ENCODE results near the gene TRIM45. TPM values are rescaled to one million over a fixed set of nuclear protein-coding genes. Genes with fewer than 3 reads are reported as not detected.

TRIM45 gene
- total RNA-seq, 1 experiment from 2014 or later: 3.2 TPM

DNA sequence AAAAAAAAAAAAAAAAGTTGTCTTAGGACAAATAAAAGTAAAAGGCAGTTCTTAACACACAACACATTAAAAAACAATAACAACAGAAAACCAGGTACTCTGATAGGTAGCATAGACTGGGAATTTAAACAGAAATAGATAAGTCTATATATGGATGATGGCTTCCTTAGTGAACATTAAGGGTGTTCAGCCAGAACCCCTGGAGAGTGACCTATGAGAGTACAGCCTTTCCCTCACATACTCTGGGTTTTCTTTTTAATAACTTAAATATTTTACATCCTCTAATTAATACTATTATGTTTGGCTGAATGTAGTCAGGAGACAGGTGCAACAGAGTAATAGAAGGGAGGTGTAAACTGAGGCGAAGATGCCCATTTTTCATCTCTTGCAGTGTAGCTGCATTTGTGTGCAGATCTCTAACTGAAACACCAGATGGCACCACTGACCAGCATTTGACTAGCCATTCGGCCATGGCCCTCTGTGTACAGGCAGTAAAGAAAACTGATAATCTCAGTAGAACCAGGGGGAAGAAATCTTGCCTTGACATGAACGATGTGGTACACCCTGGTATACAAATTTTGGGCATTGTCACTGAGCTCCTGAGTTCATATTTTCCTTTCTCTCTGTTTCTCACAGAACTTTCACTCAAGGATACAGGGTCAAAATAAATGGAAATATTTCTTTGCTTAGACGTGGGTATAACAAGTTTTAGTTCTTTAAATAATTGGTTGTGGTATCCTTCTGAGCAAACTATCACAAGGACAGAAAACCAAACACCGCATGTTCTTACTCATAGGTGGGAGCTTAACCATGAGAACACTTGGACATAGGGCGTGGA is 53.8 kb downstream of the TRIM45 start:
- TF ChIP-seq EZH2 (IDR thresholded peaks at IDR 0.05; ENCODE audit: borderline replicate concordance, low read depth, low read length, poor library complexity, severe bottlenecking): no peak
- TF ChIP-seq, protein P1, sequence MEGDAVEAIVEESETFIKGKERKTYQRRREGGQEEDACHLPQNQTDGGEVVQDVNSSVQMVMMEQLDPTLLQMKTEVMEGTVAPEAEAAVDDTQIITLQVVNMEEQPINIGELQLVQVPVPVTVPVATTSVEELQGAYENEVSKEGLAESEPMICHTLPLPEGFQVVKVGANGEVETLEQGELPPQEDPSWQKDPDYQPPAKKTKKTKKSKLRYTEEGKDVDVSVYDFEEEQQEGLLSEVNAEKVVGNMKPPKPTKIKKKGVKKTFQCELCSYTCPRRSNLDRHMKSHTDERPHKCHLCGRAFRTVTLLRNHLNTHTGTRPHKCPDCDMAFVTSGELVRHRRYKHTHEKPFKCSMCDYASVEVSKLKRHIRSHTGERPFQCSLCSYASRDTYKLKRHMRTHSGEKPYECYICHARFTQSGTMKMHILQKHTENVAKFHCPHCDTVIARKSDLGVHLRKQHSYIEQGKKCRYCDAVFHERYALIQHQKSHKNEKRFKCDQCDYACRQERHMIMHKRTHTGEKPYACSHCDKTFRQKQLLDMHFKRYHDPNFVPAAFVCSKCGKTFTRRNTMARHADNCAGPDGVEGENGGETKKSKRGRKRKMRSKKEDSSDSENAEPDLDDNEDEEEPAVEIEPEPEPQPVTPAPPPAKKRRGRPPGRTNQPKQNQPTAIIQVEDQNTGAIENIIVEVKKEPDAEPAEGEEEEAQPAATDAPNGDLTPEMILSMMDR (conservative IDR thresholded peaks at IDR 0.05; ENCODE audit: low read depth, low read length): peak; percentile 74
- BruUV-seq (replicated peaks): no TSS peak
- CTCF ChIA-PET: interaction anchor here (0.6 to 1.4 kb wide), 4 partner anchors 25 to 217 kb away, joined by 5 to 16 read pairs (median 12); no protein-coding TSS in a partner anchor
- peak; percentile 60 for DNase-seq (ENCODE audit: low spot score)
- H3K4me1 ChIP-seq (ENCODE audit: insufficient read depth, low read length, poor library complexity, severe bottlenecking): no peaks in the 10 kb centered on the region
- H3K36me3 ChIP-seq (ENCODE audit: insufficient read depth, low read length, poor library complexity, severe bottlenecking): peaks cover 17% of the 10 kb centered on the region
- H3K4me3 ChIP-seq (ENCODE audit: low read depth, low read length, poor library complexity, severe bottlenecking): no peak overlapping the region
- no peak overlapping the region for H3K27ac ChIP-seq (ENCODE audit: low read depth, low read length, poor library complexity, severe bottlenecking)
- no peaks in the 10 kb centered on the region for H3K27me3 ChIP-seq (replicated peaks; ENCODE audit: insufficient read depth, low read depth, low read length, poor library complexity)
- POLR2A ChIA-PET (ENCODE audit: low non-redundant PET): no interaction called here
- intact Hi-C loops (cut with micrococcal nuclease; ENCODE audit: unreplicated experiment): loop anchor here (2.0 to 5.0 kb wide), 2 partner anchors 55 to 217 kb away; partner anchors contain the start of gene TRIM45
- H3K9me3 ChIP-seq (ENCODE audit: low read depth, low read length, poor library complexity, severe bottlenecking): no peaks in the 10 kb centered on the region

DNA sequence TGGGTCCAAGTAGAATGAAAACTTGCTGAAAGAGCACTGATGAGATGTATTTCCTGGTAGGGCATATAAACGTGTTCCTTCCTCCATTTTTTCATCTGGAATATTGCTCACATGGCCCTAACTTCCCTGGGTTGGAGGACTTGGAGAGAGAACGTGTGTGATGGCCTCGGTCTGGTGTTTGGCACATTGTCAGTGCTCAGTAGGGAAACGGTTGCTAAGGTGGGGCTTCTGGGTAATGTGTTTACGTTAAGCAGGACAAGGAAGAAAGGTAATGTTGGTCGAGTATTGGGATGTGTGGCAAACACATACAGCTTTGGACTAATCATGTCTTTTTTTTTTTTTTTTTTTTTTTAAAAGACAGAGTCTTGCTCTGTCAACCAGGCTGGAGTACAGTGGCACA is 55.2 kb downstream of the TRIM45 start:
- no peaks in the 10 kb centered on the region for H3K27me3 ChIP-seq (replicated peaks; ENCODE audit: insufficient read depth, low read depth, low read length, poor library complexity)
- intact Hi-C loops (cut with micrococcal nuclease; ENCODE audit: unreplicated experiment): loop anchor here (5.0 kb wide), 1 partner anchor 56 kb away; the partner anchor contains the start of gene TRIM45
- H3K9me3 ChIP-seq (ENCODE audit: low read depth, low read length, poor library complexity, severe bottlenecking): no peaks in the 10 kb centered on the region
- ChIA-PET POLR2A (ENCODE audit: low non-redundant PET) (no interaction called here), CTCF (interaction anchor here (0.6 to 0.7 kb wide), 2 partner anchors 111 to 484 kb away, joined by 7 read pairs; no protein-coding TSS in a partner anchor)
- peaks cover 23% of the 10 kb centered on the region for H3K36me3 ChIP-seq (ENCODE audit: insufficient read depth, low read length, poor library complexity, severe bottlenecking)
- H3K4me1 ChIP-seq (ENCODE audit: insufficient read depth, low read length, poor library complexity, severe bottlenecking): peaks cover 6% of the 10 kb centered on the region
- DNase-seq (ENCODE audit: low spot score): no peak
- TF ChIP-seq, protein P1 (conservative IDR thresholded peaks at IDR 0.05; ENCODE audit: low read depth, low read length): no peak
- TF ChIP-seq EZH2 (IDR thresholded peaks at IDR 0.05; ENCODE audit: borderline replicate concordance, low read depth, low read length, poor library complexity, severe bottlenecking): no peak
- BruUV-seq (replicated peaks): no TSS peak
- H3K27ac ChIP-seq (ENCODE audit: low read depth, low read length, poor library complexity, severe bottlenecking): no peak overlapping the region
- H3K4me3 ChIP-seq (ENCODE audit: low read depth, low read length, poor library complexity, severe bottlenecking): no peak overlapping the region

DNA sequence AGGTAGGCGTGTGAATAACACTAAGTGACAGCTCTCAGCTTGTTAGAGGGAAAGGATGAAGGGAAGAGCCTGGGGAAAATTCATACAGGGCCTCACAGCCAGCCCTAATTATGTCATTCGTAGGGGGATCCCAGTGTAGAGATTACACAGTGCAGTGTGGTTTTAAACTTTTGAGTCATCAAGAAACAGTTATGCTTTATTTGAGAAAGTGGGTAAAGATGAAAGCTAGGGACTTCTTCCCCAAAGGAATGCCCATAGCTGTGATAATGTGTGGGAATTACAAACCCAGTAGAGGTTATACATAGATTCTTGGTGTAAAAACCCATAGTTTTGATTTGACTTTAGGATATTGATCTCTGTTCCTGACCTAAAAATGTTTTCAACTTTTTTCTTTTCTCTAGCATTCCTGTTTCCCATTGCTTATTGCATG is 59.5 kb downstream of the TRIM45 start:
- Histone ChIP-seq H3K4me1 (ENCODE audit: insufficient read depth, low read length, poor library complexity, severe bottlenecking) (peaks cover 19% of the 10 kb centered on the region), H3K36me3 (ENCODE audit: insufficient read depth, low read length, poor library complexity, severe bottlenecking) (peaks cover 20% of the 10 kb centered on the region), H3K9me3 (ENCODE audit: low read depth, low read length, poor library complexity, severe bottlenecking) (no peaks in the 10 kb centered on the region), H3K27ac (ENCODE audit: low read depth, low read length, poor library complexity, severe bottlenecking) (no peak overlapping the region), H3K4me3 (ENCODE audit: low read depth, low read length, poor library complexity, severe bottlenecking) (no peak overlapping the region), H3K27me3 (replicated peaks; ENCODE audit: insufficient read depth, low read depth, low read length, poor library complexity) (no peaks in the 10 kb centered on the region)
- no peak for TF ChIP-seq EZH2 (IDR thresholded peaks at IDR 0.05; ENCODE audit: borderline replicate concordance, low read depth, low read length, poor library complexity, severe bottlenecking)
- TF ChIP-seq, protein P1 (conservative IDR thresholded peaks at IDR 0.05; ENCODE audit: low read depth, low read length): no peak
- intact Hi-C loops (cut with micrococcal nuclease; ENCODE audit: unreplicated experiment): no loop called here
- ChIA-PET POLR2A (ENCODE audit: low non-redundant PET) (no interaction called here), CTCF (no interaction called here)
- no TSS peak for BruUV-seq (replicated peaks)
- peak; percentile 5 for DNase-seq (ENCODE audit: low spot score)

Small RNAs within 50 kb of the gene (microRNA-seq; reads per million reads assigned to microRNA genes)
- gene MIR942: 320 reads per million, percentile 73 among the genes with 10 or more reads in this experiment

Other genes starting within 250 kb of the TRIM45 start
- 29.5 and 34.3 TPM in 2 replicates for gene PTGFRN, start 211.8 kb downstream of the TRIM45 start, total RNA-seq (2021)
- 1.7 TPM in 2 replicates for gene CD101, start 120.0 kb downstream of the TRIM45 start, total RNA-seq (2021)
- gene TTF2, start 61.4 kb downstream of the TRIM45 start, total RNA-seq (2021): 89.1 and 91.4 TPM in 2 replicates
- gene VTCN1, start 89.2 kb upstream of the TRIM45 start, total RNA-seq (2021): not detected in 2 replicates
- gene MAN1A2, start 245.7 kb upstream of the TRIM45 start, total RNA-seq (2021): 27.4 and 31.8 TPM in 2 replicates